Measurements from ENCODE around the gene CAMK1D. TPM values are rescaled to one million over a fixed set of nuclear protein-coding genes. Genes with fewer than 3 reads are reported as not detected.

Gene CAMK1D
- total RNA-seq, 1 experiment from 2014 or later: 6.3 TPM

- H4K20me1 ChIP-seq (ENCODE audit: control insufficient read depth, insufficient read depth, insufficient read length): no peaks in the 10 kb centered on the region
- no peak overlapping the region for H4K5ac ChIP-seq (ENCODE audit: insufficient read length, low read depth, low read length)
- H3K23me2 ChIP-seq (ENCODE audit: insufficient read length, low read depth, low read length, poor library complexity, severe bottlenecking): no peaks in the 10 kb centered on the region
- H2AFZ ChIP-seq (ENCODE audit: low read length): no peak overlapping the region
- no peak for DNase-seq
- H3K79me2 ChIP-seq (ENCODE audit: insufficient read depth, low read length): no peaks in the 10 kb centered on the region
- H3T11ph ChIP-seq (ENCODE audit: low read length): no peak overlapping the region
- no peaks in the 10 kb centered on the region for H3K27me3 Mint-ChIP-seq (ENCODE audit: low read depth)
- no peak overlapping the region for H3K14ac ChIP-seq (ENCODE audit: insufficient read depth, low read length)
- no peak overlapping the region for H2BK120ac ChIP-seq (ENCODE audit: low read depth, low read length, poor library complexity, severe bottlenecking)
- WGBS (ENCODE audit: extremely low coverage, insufficient read length, low lambda C conversion rate): no CpG with 5 or more reads among the region's 1 CpG
- no peak overlapping the region for H3K18ac ChIP-seq (ENCODE audit: insufficient read length, low read depth, low read length)
- H3K4me1 Mint-ChIP-seq: no peaks in the 10 kb centered on the region
- H3K27ac Mint-ChIP-seq: no peak overlapping the region
- H3K36me3 Mint-ChIP-seq (ENCODE audit: insufficient read depth in 1 of 3, low read depth in 3 of 3): peaks cover 0 to 1% (median 0%) of the 10 kb centered on the region in 3 experiments; a peak in 3 of 7 replicates
- peaks cover 0 to 2% of the 10 kb centered on the region in 2 experiments; a peak in 2 of 5 replicates for H3K9me3 Mint-ChIP-seq
- H3K27me3 ChIP-seq (ENCODE audit: insufficient read depth, low read length): no peaks in the 10 kb centered on the region
- no peak overlapping the region for H3K4me2 ChIP-seq (ENCODE audit: insufficient read depth, insufficient read length, low read length)
- no peak overlapping the region for H2BK15ac ChIP-seq (ENCODE audit: low read depth, low read length)
- H2BK5ac ChIP-seq (ENCODE audit: insufficient read length, low read length): no peak overlapping the region
- no peak overlapping the region for H2AK5ac ChIP-seq (ENCODE audit: insufficient read length, low read length)
- no peak overlapping the region for H4K8ac ChIP-seq (replicated peaks; ENCODE audit: insufficient read length, low read depth, low read length)
- no peaks in the 10 kb centered on the region for H3K4me1 ChIP-seq (ENCODE audit: insufficient read depth, low read length)
- no peaks in the 10 kb centered on the region for H3K9me3 ChIP-seq (ENCODE audit: control insufficient read depth, low read depth, low read length)
- H3K4me3 Mint-ChIP-seq: no peak overlapping the region; a peak in 1 of 5 replicates
- H3K27ac ChIP-seq (ENCODE audit: insufficient read length, low read depth, low read length): no peak overlapping the region
- no peak overlapping the region for H2BK20ac ChIP-seq (ENCODE audit: low read depth, low read length, poor library complexity, severe bottlenecking)
- H3K9ac ChIP-seq (ENCODE audit: extremely low read depth, insufficient read length, low read length): no peak overlapping the region
- H3K56ac ChIP-seq (ENCODE audit: insufficient read length, low read depth, low read length): no peak overlapping the region
- H3K23ac ChIP-seq (ENCODE audit: insufficient read length, low read depth, low read length): no peak overlapping the region
- no peak for TF ChIP-seq CTCF (conservative IDR thresholded peaks at IDR 0.05)
- no peak overlapping the region for H4K91ac ChIP-seq (ENCODE audit: insufficient read length, low read depth, low read length)
- no peaks in the 10 kb centered on the region for H3K79me1 ChIP-seq (ENCODE audit: insufficient read depth, low read depth, low read length, poor library complexity, severe bottlenecking)
- no peak overlapping the region for H2BK12ac ChIP-seq (ENCODE audit: insufficient read length, low read depth, low read length)
- no peak overlapping the region for H3K4ac ChIP-seq (ENCODE audit: low read depth, low read length)
Measured at GRCh38 chr10:12413369-12413711, 64.0 kb downstream of the CAMK1D start.

Data from H9 (cell line).